ENCODE results near the gene STARD7. TPM values are rescaled to one million over a fixed set of nuclear protein-coding genes. Genes with fewer than 3 reads are reported as not detected.
A peak's percentile ranks its signal among the peaks of the same experiment; 100 is the strongest.

The STARD7 gene
- total RNA-seq, 1 donor from 2014 or later, result 145 TPM

GRCh38 chr2:96197546-96198255 is 10.9 kb downstream of the STARD7 start:
- DNase-seq (ENCODE audit: low read depth), result no peak

- peak; percentile 50 for DNase-seq (ENCODE audit: low read depth)
Measured at GRCh38 chr2:96195410-96196066, 13.1 kb downstream of the STARD7 start.

- DNase-seq (ENCODE audit: low read depth), result no peak
Measured at GRCh38 chr2:96191937-96192670, 16.5 kb downstream of the STARD7 start.

GRCh38 chr2:96188821-96189526 is 19.7 kb downstream of the STARD7 start:
- DNase-seq (ENCODE audit: low read depth), result no peak

- DNase-seq (ENCODE audit: low read depth), result no peak
Measured at GRCh38 chr2:96186562-96186961, 22.1 kb downstream of the STARD7 start.

GRCh38 chr2:96185516-96185915 is 23.1 kb downstream of the STARD7 start:
- DNase-seq (ENCODE audit: low read depth), result no peak

DNA sequence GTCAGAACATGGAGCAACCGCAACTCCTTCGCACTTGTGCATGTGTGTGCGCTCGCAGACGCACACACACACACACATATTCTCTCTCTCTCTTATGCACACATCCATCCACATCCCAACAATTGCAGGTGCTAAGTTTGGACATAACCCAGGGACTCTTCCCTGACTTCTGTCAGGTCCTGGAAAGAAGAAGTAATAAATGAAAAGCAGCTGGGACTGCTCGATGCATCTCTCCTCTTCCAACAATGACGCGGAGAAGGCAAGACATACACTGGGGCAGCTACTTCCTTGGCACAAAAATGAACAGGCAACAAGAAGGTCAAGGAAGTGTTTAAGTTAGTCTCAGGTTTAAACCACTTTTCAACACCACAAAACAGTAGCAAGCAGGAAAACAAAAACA is 23.6 kb downstream of the STARD7 start:
- no peak for DNase-seq (ENCODE audit: low read depth)

DNA sequence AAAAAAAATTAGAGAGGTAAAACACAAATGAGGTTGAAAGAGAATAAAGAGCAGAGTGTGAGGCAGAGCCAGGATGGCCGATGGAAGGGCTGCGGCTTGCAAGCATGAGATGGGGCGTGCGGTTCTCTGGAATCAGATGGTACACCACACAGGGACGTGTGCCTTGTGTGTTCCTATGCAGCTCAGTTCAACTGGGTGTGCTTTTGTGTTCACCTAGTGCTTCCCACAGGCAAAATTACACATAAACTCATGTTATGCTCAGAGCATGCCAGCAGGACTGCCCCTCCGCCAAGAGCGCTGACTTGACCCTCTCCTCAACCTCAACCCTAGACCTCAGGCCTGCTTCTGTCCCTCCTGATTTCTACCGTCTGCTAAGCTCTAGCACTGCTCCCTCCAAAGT is 24.4 kb downstream of the STARD7 start:
- no peak for DNase-seq (ENCODE audit: low read depth)

DNA sequence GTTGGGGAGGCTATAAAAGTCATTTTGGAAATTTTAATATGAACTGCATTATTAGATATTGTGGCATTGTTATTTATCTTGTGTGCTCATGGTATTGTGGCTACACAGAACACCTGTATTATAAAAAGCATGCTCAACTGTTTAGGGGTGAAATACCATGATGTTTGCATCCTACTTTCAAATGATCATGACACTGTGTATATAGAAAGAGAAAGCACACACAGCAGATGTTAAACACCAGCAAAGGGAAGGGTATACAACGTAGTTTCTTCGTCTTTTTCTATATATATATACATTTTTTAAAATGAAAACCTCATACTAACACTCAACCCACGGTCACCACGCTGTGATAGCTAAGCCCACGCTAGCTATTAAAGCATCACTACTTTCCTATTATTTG is 27.1 kb downstream of the STARD7 start:
- no peak for DNase-seq (ENCODE audit: low read depth)

GRCh38 chr2:96180521-96180920 is 28.1 kb downstream of the STARD7 start:
- no peak for DNase-seq (ENCODE audit: low read depth)

DNA sequence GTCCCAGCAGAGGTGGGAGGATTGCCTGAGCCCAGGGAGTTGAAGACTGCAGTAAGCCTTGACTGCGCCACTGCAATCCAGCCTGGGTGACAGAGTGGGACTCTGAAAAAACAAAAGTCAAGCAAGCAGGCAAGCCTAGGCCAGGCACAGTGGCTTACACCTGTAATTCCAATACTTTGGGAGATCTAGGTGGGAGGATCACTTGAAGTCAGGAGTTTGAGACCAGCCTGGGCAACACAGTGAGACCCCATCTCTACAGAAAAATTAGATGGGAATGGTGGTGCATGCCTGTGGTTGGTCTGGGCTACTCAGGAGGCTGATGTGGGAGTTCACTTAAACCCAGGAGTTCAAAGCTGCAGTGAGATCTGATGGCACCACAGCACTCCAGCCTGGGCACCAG is 28.6 kb downstream of the STARD7 start:
- no peak for DNase-seq (ENCODE audit: low read depth)

- no peak for DNase-seq (ENCODE audit: low read depth)
Measured at GRCh38 chr2:96176661-96177060, 32.0 kb downstream of the STARD7 start.

DNA sequence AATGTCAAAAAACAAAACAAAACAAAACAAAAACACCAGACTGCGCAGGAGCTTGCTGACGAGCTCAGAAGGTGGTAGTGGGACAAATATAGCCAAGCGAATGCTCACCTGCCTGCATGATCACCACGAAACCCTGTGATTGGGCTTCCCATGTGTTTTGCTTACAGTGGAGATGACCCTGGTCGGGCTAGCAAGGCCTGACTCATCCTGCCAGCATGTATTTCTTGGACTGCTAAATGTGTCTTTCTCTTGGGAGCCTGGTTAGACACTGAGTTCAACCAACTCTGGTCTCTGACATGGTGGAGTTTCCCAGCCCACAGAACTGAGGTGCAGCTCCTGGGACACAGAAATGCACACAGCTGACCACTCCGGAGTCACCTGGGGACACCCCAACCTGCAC is 32.7 kb downstream of the STARD7 start:
- DNase-seq (ENCODE audit: low read depth), result peak; percentile 6

- DNase-seq (ENCODE audit: low read depth), result peak; percentile 39
Measured at GRCh38 chr2:96174251-96175144, 34.1 kb downstream of the STARD7 start.

DNA sequence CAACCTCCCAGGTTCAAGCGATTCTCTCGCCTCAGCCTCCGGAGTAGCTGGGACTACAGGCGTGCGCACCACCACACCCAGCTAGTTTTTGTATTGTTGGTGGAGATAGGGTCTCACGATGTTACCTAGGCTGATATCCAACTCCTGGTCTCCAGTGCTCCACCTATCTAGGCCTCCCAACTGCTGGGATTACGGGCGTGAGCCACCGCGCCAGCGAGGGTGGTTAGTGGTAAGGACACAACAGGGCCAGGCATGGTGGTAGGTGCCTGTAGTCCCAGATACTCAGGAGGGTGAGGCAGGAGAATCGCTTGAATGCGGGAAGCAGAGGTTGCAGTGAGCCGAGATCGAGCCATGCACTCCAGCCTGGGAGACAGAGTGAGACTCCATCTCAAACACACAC is 36.8 kb downstream of the STARD7 start:
- DNase-seq (ENCODE audit: low read depth), result no peak

- DNase-seq (ENCODE audit: low read depth), result no peak
Measured at GRCh38 chr2:96170626-96171025, 38.0 kb downstream of the STARD7 start.

DNA sequence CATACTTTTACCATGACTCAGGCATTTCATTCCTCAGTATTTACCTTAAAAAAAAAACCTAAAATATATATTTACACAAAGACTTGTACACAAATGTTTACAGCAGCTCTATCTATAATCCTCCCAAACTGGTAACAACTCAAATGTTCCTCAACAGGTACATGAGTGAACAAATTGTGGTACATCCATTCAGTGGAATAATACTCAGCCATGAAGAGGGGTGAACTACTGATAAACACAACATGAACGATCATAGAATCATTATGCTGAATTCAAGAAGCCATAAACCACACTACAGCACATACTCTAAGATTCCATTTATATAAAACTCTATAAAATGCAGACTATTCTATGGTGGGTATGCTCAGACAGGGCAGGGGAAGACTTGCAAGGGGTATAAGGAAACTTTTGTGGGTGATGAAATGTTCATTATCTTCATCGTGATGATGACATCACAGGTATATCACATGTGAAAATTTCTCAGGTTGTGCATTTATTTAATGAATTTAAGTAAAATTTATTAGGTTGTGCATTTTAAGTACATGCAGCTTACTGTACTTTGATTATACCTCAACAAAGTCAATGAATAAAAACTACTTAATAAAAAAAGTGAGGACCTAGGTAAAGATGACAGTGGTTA is 38.6 kb downstream of the STARD7 start:
- no peak for DNase-seq (ENCODE audit: low read depth)

DNA sequence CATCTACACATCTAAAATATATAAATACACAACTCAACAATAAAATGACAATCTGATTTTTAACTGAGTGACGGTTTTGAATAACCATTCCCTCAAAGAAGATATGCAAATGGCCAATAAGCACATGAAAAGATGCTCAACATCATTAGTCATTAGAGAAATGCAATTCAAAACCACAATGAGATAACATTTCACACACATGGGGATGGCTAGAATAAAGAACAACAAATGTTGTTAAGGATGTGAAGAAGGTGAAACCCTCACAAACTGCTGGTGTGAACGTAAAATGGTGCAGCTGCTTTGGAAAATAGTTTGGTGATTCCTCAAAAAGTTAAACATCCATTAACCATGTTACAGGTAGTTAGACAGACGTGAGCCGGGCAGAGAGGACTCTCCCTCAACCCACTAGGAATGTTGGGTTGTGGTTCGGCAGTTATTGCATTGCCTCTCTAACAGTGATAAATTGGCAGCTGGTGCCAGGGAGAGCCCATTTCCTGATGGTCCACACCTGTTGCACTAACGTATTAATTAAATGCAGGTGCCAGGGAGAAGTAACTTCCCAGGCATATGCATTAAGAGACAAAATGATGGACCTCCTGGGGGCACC is 41.1 kb downstream of the STARD7 start:
- DNase-seq (ENCODE audit: low read depth), result no peak

GRCh38 chr2:96164459-96165184 is 44.0 kb downstream of the STARD7 start:
- no peak for DNase-seq (ENCODE audit: low read depth)

All from renal cortical epithelial cell (primary cell).